SKM-1 (cell line): Measurements from ENCODE around the gene RASAL3.
"Not testable (repeated sequence)": the region's sequence is repeated elsewhere in the genome, so short reads cannot be mapped to it uniquely, and the experiment has no call there.

Experiments
- DNase-seq: peaks from one replicate; lab custom pipeline; 2025; ENCODE audit not compliant: unreplicated experiment; lab: John Stamatoyannopoulos, UW

RASAL3 gene

DNA sequence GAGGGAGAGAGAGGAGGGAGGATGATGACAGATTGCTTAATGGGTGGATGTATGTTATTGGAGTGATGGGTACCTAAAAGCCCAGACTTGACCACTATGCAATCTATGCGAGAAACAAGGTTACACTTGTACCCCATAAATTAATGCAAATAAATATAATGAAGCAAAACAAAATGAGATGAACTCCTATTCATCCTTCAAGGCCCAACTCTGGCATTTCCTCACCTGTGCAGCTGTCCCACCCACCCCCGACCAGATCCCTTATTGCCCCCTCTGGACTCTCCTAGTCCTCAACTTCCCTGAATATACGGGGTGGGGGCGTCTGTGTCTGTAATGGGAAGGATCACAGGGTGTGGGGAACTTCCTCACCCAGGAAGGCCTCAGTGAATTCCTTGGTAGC is 10.8 kb upstream of the RASAL3 start:
- DNase-seq: no peak

DNA sequence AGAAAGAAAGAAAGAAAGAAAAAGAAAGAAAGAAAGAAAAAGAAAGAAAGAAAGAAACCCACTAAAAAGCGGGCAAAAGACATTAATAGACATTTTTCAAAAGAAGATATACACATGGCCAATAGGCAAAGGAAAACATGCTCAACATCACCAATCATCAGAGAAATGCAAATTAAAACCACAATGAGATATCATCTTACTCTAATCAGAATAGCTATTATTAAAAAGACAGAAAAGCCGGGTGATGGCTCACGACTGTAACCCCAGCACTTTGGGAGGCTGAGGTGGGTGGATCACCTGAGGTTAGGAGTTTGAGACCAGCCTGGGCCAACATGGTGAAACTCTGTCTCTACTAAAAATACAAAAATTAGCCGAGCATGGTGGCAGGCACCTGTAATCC is 9.5 kb upstream of the RASAL3 start:
- DNase-seq: not testable (repeated sequence)

DNA sequence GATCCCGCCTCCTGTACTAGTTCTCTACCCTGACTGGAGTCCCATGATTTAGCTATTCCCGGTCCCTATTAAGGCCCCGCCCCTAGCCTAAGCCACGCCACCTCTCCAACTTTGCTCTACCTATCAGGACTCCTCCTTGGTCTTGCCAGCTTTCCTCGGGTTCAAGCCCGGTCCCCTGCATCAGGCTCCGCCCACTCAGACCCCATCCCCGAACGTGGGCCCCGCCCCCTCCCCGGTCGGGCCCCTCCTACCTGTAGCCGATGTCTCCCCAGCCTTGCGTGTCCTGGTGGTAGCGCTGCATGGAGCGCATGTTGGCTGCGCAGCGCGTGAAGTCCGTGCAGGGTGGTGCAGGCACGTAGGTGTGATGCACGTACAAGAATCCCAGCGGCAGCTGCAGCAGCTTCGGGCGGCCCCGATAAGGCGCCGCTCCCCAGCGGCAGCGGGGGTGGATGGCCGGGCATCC is 7.3 kb upstream of the RASAL3 start:
- no peak for DNase-seq

DNA sequence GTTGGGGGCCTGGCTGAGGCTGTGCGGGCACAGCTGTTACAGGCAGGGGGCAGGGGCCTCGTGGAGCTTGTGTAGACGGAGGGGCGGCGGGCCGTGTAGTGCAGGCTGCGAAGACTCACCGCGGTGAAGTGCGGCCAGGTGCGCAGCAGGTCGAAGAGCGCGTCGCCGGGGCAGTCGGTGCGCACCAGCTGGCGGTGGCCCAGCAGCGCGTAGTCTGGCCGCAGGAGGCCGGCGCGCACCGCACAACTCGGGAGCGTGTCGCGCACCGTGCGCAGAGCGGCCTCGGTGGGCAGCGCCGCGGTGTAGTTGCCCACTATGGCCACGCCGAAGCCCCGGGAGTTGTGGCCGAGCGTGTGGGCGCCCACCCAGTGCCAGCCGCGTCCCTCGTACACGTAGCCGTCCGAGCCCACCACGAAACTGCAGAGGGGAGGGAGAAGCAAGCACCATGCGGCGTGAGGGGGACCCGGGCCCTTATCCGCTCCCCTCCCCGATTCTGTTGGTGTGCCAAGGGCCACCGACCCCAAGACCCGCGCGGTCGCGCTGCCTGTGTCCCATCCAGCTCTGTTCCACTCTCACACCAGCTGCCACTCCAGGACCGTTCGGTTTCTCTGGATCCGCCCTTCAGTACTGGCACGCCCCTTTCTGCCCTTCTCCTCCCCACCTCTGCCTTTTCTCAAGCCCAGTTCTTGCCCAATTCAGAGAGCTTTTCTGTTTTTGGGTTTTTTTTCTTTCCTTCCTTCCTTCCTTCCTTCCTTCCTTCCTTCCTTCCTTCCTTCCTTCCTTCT is 5.4 kb upstream of the RASAL3 start:
- DNase-seq: no peak

DNA sequence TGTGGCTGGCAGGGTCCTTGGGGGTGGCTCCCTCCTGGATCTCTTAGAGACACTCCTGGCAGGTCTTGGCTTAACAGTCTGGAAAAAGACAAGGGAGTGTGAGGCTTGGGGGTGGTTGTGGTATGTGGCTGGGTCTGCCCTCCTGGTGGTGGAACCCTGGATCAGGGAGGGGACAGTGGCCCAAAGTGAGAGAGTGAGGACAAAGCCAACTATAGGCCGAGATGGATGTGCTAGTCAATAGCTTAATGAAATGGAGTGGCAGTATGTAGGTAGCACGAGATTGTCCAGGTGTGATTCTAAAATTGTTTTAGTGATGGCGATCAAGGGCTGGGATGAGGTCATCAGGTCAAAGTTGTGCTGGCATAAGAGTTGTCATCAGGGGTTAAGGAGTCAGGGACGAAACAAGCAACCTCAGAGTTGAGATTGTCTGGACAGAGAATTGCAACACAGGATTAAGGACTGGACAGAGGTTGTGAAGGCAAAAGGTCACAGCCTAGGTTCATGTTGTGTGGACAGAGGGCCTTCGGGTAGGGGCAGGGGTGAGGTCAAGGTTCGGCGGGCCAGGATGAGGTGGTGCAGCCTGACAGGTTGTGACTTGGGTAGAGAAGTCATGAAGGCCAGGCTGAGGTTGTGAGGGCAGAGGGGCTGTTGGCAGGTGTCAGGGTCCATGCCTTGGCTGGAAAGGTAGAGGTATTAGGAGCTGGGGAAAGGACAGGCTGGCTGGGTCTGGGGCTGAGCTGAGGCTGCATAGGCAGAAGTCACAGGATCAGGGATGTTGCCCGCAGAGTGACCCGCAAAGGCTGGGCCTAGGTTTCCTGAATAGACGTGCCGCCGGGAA is 4.5 kb upstream of the RASAL3 start:
- no peak for DNase-seq

DNA sequence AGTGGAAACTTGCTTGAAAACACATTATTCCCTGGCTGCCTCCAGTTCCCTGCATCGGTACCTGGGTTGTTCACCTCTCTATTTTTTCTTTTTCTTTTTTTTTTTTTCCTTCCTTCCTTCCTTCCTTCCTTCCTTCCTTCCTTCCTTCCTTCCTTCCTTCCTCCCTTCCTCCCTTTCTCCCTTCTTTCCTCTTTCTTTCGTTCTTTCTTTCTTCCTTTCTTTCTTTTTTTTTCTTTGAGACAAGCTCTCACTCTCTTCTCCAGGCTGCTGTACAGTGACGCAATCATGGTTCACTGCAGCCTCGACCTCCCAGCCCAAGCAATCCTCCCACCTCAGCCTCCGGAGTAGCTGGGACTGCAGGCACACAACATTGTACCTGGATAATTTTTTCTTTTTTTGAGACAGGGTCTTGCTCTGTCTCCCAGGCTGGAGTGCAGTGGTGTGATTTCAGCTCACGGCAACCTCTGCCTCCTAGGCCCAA is 3.4 kb upstream of the RASAL3 start:
- DNase-seq: no peak

DNA sequence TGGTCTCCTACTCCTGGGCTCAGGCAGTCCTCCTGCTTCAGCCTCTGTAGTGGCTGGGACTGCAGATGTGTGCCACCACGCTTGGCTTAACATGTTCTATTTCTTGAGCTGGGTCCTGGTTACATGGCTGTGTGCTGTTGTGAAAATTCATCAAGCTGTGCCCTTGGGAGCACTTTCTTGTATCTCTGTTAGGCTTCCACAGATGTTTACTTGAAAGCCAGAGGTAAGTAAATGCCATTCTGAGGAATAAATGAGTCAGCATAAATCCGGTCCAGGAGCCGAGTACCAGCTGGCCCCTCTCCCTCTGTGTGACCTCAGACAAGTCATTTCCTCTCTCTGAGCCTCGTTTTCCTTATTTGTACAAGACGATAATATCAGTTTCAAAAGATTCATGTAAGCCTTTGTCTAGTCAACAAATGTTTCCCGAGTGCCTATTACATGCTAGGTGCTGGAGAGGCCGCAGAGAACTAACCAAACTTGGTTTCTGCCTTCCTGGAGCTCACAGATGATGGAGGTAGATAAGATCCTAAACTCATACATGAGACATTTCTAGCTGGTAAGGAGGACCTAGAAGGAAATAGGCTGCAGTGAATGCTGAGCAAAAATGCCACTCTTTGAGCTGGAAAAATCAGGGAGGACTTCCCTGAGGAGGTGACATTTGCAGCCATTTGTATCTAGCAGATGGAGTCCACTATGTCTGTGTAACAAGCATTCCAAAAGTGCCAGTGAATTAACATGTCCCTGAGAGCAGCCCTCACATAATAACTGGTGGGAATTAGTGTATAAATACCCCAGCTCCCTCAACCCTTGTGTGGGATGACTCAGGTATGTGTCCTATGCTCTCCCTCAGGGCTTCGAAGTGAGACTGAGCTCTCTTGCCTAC is 2.7 kb upstream of the RASAL3 start:
- DNase-seq: no peak

DNA sequence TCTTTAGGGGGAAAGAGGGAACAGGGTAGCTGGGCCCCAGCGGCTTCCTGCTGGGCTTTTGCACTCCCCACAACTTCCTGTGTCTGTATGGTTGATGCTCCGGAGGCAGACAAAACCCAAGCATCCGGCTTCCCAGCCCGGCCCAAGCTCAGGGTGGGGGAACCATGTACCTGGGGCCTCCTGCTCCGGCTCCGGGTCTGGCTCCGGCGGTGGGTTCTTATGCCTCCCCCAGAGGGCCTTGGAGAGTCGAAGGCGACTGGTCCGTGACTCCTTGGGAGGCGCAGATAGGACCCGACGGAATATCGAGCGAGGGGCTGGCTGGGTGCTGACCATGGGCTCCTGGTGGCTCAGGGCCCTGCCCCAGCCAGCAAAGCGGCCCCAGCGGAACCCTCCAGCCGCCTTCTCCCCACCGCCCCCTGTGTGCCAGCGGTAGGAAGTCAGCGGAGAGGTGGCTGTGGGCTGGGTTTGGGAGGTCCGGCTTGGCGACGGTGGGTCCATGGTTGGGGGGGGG is 428 bp downstream of the RASAL3 start:
- DNase-seq: peak; percentile 47

DNA sequence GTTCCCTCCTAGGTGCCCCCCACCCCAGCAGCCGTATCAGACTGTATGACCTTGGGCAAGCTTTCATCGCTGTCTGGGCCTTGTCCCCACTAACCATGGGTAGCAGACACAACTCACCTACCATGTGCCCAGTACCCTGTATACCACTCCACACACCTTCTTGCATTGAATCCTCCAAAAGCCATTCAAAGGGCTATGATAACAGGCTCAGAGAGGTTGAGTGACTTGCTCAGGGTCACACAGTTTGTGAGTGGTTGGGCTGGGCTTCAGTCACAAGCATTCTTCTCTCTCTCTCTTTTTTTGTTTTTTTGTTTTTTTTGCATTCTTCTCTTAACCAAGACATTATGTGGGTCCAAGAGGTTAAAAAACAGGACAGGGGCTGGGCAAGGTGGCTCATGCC is 2.6 kb downstream of the RASAL3 start:
- no peak for DNase-seq

DNA sequence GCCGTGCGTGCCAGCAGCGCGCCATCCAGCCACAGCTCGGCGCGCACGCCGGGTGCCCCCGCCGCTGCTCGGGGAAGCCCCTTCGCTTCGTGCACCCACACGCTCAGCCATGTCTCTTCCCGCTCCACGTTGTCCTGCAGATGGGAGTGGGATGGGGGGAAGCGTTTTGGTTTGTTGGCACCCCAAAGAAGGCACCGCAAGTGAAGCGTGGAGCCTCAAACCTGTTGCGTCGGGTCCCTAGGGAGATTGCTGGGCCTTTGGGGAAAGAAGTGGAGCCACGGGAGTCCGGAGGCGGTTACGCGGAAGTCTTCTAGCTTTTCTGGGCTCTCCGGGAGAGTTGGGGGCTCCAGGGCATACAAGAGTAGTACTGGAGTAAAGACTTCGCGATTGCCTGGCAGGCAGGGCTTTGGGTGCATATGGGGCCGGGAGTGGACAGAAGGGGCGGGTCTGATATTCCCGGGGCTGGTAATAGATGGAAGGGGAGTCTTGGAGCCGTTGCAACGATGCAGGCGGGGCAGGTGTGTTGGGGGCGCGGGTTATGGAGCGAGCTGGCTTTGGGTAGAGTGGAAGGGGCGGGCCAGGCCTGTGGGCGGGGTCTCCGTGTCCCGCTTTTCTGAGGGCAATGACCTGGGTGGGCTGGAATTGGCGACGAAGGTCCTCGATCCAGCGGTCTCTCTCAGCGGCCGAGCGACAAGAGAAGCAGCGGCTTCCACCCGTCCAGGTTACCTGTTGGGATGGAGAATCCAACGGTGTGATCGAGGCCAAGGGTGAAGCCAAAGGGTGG is 6.5 kb downstream of the RASAL3 start:
- DNase-seq: no peak

DNA sequence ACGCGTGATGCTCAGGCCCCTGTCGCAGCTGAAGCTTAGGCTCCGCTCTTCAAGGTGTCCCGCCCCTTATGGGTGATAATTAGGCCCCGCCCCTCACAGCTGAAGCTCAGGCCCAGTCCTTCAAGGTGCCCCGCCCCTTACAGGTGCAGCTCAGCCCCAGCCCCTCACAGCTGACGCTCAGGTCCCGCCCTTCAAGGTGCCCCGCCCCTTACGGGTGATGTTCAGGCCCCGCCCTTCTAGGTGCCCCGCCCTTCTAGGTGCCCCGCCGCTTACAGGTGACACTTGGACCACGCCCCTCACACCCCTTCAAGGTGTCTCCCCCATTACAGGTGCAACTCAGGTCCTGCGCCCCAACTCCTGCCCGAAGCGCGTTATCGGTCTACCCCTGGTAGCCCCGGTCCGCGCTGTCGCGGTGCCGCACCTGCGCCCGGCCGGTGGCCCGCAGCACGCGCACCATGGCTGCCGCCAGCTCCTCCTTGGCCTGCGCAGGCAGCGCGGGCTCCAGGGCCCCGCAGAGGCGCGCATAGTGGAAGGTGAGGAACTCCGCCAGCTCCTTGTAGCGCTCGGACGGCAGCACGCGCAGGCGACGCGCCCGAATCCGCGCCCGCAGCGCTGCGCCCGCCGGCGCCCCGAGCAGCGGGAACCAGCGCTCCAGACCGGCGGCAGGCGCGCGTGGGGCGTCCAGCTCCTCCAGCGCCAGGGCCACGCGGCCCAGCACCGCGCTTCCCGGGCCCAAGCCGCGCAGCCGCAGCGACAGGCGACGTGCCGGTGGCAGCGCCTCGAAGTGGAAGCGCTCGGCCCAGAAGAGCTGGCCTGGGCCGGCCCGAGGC is 7.3 kb downstream of the RASAL3 start:
- DNase-seq: no peak

DNA sequence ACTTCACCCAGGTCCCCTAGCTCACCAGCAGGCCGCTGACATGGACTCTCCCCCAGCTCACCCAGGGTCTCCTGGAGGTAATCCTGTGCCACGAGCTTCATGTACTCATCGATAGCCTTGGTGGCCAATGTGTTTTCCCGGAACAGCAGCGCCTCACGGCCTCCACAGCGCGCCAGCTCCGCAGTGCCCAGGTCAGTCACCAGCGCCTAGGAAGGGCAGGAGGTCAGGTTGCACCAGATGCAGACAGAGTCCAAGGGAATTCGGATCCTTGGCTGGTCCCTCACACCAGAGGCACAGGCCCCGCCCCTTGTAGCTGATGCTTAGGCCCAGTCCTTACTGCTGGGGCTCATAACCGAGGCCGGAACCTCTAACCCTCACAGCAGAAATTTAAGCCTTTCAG is 7.9 kb downstream of the RASAL3 start:
- no peak for DNase-seq

DNA sequence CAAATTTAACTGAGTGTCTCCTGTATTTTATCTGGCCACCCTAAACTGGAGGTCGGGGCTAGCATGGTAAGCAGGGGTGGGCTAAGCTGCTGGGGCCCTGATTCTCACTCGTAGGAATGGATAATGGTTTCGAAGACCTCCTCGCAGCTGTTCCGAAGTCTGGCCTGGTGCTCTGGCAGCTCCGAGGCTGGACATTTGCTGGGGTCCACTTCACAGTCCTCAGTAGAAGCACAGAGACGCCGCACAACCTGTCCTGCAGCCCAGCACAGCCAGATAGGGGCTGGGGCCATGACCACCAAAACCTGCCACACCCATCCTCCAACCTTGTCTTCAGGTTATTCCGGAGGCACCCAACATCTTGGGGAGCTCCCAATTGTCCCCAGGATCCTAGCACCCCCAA is 8.3 kb downstream of the RASAL3 start:
- DNase-seq: no peak

DNA sequence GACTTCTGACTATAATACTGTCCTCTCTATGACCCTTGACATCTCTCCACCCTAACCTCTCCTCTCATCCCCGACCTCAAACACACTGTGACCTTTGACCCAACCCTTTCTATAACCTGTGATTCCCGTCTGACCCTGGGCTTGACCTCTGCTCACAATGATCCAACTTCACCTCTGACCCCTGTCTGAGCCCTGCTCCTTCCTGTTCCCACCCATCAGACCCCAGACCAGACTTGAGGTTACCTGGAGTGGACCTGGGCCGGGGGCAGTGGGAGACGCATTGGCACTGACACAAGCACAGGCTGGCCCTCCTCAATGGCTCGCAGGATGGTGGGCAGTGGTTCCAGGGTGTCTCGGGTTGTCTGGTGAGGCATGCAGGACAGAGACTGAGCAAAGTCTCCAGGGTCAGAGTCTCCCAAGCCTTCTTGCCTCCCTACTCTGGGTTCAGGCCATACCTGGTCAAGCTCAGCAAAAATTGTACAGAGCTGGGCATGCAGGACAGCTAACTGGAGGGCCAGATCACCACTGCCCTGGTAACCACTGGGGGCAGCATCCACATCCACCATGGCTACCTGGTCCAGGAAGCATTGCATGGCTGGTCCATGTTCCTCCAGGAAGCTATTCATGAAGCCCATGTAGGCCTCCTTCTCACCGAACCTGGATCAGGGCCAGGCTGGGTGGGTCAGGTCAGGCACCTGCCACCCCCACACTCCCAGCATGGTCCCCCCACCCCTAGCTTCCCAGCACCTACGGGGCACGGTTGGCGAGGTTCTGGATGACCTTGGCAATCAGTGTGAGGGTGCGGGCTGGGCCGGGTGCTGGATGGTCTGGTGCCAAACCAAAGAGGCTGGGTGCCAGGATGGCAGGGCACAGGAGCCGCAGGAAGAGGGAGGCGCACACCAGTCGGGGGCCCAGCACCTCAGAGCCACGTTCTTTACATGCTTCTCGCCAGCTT is 10.2 kb downstream of the RASAL3 start:
- DNase-seq: no peak

DNA sequence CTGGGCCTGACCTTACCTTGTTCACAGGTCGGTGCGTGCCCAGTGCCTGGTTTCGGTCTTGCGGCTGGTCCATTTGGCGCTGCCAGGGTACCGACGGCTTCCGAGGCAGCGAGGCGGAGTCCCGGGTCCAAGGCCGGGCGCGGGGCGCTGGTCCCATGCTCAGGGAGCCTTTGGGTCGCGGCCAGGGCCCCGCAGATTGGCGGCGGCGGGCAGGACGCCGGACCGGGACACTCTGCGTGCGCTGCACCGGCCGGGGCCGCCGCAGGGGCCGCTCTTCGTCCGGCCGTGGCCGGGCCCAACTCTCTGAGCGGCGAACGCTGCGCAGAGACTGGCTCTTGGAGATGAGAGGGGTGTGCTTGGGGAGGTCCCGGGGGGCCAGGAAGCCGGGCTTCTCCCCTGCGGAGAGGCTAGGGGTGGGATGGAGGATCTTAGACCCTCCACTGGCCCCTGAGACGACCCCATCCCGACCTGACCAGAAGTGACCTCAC is 11.2 kb downstream of the RASAL3 start:
- no peak for DNase-seq

DNA sequence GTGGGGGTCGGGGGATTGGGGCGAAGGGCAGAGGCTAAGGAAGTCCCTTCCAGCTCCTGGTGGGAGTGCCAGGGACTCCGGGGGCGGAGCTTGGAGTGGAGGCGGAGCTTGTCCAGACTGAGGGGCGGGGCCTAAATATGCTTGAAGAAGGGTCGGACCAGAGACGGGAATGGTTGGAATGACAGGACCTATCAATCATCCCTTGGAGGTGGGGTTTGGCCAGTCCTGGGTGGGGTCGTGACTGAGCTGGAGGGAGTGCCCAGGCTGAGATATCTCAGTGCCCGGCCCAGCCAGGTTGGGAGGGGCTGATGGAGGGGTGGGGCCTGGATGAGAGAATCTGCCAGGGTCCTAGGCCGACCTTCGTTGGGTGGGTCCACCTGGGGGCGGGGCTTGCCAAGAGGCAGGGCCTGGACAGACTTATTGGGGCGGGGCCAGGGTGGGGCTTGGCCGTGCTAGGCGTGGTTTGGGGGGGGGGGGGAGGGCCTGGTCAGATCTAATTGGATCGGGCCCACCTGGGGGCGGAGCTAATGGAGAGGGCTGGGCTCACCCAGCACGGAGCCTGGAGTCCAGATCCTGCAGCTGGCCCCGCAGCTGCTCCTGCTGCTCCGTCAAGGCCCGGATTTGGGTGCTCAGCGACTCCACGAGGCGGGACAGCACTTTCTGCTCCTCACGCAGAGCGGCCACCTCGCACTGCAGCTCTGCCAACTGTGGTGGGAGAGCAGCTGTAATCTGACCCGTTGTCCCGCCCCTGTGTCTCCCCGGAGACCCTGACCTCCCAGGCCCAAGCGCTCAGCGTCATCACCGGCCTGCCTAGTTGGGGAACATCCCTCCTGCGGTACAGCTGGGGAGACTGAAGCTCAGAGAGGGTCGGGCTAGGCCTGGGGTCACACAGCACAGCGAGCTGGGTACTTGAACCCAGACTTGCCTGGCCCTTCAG is 12.0 kb downstream of the RASAL3 start:
- DNase-seq: no peak

DNA sequence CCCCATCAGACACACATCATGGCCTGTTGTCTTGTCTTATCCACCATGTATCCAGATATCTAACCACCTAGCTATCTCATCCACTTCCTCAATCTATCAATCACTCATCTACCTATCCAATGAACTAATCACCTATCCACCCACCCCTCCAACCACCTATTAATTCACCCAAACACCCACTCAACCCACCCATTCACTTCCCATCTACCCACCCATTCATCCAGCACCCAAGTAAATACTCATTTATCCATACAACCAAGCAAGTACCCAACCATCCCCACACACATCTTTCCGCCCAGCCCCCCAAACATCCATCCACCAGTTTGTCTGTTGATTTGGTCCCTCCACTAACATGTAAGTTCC is 13.8 kb downstream of the RASAL3 start:
- DNase-seq: no peak
